Measurements from ENCODE around the gene TREH. TPM values are rescaled to one million over a fixed set of nuclear protein-coding genes. Genes with fewer than 3 reads are reported as not detected.

TREH gene
- total RNA-seq, 1 donor from 2014 or later = 0.46 TPM

GRCh38 chr11:118636569-118637290, 42.7 kb downstream of the TREH start:
- TF ChIP-seq CTCF (IDR thresholded peaks at IDR 0.05) = no peak
- DNase-seq (no peak), ATAC-seq (no peak)
- H3K27ac ChIP-seq = no peak overlapping the region
- intact Hi-C loops (cut with DNase I) = no loop called here
- H3K4me1 ChIP-seq = peaks cover 17% of the 10 kb centered on the region
- H3K9me3 ChIP-seq = no peaks in the 10 kb centered on the region
- no peaks in the 10 kb centered on the region for H3K27me3 ChIP-seq
- H3K4me3 ChIP-seq = no peak overlapping the region
- peaks cover 48% of the 10 kb centered on the region for H3K36me3 ChIP-seq

DNA sequence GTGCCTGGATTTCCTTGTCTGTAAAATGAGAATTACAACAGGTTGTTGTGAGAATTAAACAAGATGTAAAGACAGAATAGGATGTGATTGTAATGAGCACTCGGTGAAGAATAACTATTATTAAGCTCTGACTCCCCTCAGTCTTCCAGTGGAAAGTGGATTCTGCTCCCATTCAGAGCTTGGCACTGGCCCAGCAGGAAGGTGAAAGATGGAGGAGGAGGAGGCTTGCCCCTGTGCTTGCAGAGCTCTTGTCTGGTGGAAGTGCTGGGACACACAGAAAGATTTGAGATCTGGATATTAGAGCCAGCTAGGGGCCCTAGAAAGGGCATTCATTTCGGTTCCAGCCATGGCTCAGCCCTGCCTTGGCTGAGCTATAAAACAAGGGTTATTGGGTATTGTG, 43.8 kb downstream of the TREH start:
- no peaks in the 10 kb centered on the region for H3K9me3 ChIP-seq
- no peaks in the 10 kb centered on the region for H3K27me3 ChIP-seq
- H3K4me1 ChIP-seq = peaks cover 18% of the 10 kb centered on the region
- H3K27ac ChIP-seq = peak overlapping the region; percentile 66
- H3K4me3 ChIP-seq = no peak overlapping the region
- intact Hi-C loops (cut with DNase I) = no loop called here
- ATAC-seq = no peak
- TF ChIP-seq CTCF (IDR thresholded peaks at IDR 0.05) = no peak
- DNase-seq = no peak
- peaks cover 56% of the 10 kb centered on the region for H3K36me3 ChIP-seq

DNA sequence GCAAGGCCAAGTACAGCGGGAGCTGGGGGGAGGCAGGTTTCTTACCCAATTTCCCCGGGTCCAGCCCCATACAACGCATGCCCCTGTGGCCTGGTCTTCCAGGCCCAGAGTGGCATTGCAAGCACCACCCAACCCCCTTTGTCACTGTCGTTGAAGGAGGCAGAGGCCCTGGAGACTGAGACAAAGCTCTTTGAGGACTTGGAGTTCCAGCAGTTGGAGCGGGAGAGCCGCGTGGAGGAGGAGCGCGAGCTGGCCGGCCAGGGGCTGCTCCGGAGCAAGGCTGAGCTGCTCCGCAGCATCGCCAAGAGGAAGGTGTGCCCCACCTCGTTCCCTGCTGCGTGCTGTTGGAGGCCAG, 44.2 kb downstream of the TREH start:
- peak; percentile 34 for ATAC-seq
- DNase-seq = no peak
- peaks cover 52% of the 10 kb centered on the region for H3K36me3 ChIP-seq

GRCh38 chr11:118634431-118635236, 44.8 kb downstream of the TREH start:
- ATAC-seq (peak; percentile 86), DNase-seq (peak; percentile 92)
- Histone ChIP-seq H3K27me3 (no peaks in the 10 kb centered on the region), H3K27ac (peak overlapping the region; percentile 66), H3K9me3 (no peaks in the 10 kb centered on the region), H3K36me3 (peaks cover 47% of the 10 kb centered on the region), H3K4me3 (peak overlapping the region; percentile 31), H3K4me1 (peaks cover 28% of the 10 kb centered on the region)
- peak; percentile 12 for TF ChIP-seq CTCF (IDR thresholded peaks at IDR 0.05)
- intact Hi-C loops (cut with DNase I) = no loop called here

More for the DNA sequence above, 44.2 kb downstream of the TREH start:
- Histone ChIP-seq H3K4me1 (peaks cover 22% of the 10 kb centered on the region), H3K4me3 (peak overlapping the region; percentile 31), H3K27ac (peak overlapping the region; percentile 66), H3K27me3 (no peaks in the 10 kb centered on the region), H3K9me3 (no peaks in the 10 kb centered on the region)
- intact Hi-C loops (cut with DNase I) = no loop called here
- TF ChIP-seq CTCF (IDR thresholded peaks at IDR 0.05) = no peak

- no peak for TF ChIP-seq CTCF (IDR thresholded peaks at IDR 0.05)
- DNase-seq (no peak), ATAC-seq (no peak)
Measured at GRCh38 chr11:118633979-118634378, 45.5 kb downstream of the TREH start.

More at GRCh38 chr11:118633979-118634378, 45.5 kb downstream of the TREH start:
- Histone ChIP-seq H3K9me3 (no peaks in the 10 kb centered on the region), H3K36me3 (peaks cover 51% of the 10 kb centered on the region), H3K27me3 (no peaks in the 10 kb centered on the region), H3K27ac (peak overlapping the region; percentile 66), H3K4me1 (peaks cover 35% of the 10 kb centered on the region), H3K4me3 (no peak overlapping the region)
- intact Hi-C loops (cut with DNase I) = no loop called here

Measured in upper lobe of right lung (tissue), 1 donor.